ENCODE measurements around the gene SERTAD1.
A peak's percentile ranks its signal among the peaks of the same experiment; 100 is the strongest.

The SERTAD1 gene

DNA sequence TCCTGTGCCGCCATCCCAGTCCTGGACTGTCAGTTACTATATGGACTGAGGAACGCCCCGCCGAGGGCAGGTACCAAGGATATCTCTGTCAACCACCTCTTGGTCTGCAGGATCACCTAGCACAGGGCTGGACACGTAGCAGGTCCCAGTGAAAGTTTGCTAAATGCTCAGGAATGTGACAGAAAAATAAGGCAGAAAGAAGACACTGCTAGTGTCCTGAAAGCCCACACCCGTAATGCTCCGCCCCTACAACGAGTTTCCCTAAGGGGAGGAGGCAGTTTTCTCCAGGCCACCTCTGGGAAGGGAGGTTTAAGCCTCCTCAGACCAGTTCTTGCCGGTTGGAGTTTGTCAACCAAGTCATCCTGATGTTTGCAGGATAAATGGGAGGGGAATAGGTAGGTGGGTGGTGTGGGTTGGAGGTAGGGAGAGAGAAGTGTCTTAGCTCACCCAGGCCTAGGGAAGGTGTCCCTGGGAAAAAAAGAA lies 20.0 kb upstream of the SERTAD1 start:
- DNase-seq (ENCODE audit: low spot score): no peak
- H4K91ac ChIP-seq (ENCODE audit: low read depth, low read length, poor library complexity): no peak overlapping the region
- H3K4ac ChIP-seq (ENCODE audit: low read length): no peak overlapping the region
- H3K4me2 ChIP-seq (ENCODE audit: insufficient read depth, low read length, poor library complexity, severe bottlenecking): no peak overlapping the region
- peak overlapping the region; percentile 61 for H3K27ac ChIP-seq (replicated peaks; ENCODE audit: low read length)
- H2BK120ac ChIP-seq (ENCODE audit: low read depth, low read length): no peak overlapping the region
- WGBS, 2 donors (ENCODE audit: extremely low coverage in 2 of 2, insufficient read length in 2 of 2, insufficient replicate concordance in 1 of 2): no CpG with 5 or more reads among the region's 9 CpGs
- H3K18ac ChIP-seq (ENCODE audit: low read length): peak overlapping the region; percentile 2
- peak overlapping the region; percentile 29 for H3K23ac ChIP-seq (ENCODE audit: low read depth, low read length, poor library complexity)
- H2BK5ac ChIP-seq (ENCODE audit: low read length): peak overlapping the region; percentile 4
- H4K8ac ChIP-seq (ENCODE audit: low read depth, low read length): no peak overlapping the region
- peaks cover 15 to 37% of the 10 kb centered on the region in 2 donors for H3K4me1 ChIP-seq (ENCODE audit: control insufficient read depth in 2 of 2, insufficient read depth in 1 of 2, low read depth in 1 of 2, low read length in 2 of 2)
- H3K36me3 ChIP-seq (replicated peaks in 1 of 2; ENCODE audit: control insufficient read depth in 2 of 2, insufficient read depth in 2 of 2, low read length in 2 of 2): peaks cover 11 to 19% of the 10 kb centered on the region in 2 donors
- no peak overlapping the region for H3K14ac ChIP-seq (ENCODE audit: low read length)
- H3K27me3 ChIP-seq (ENCODE audit: control insufficient read depth in 3 of 3, insufficient read depth in 3 of 3, low read depth in 1 of 3, low read length in 3 of 3): no peaks in the 10 kb centered on the region
- no peak overlapping the region for H3K9ac ChIP-seq (ENCODE audit: low read depth, low read length, poor library complexity)
- no peak overlapping the region for H2BK15ac ChIP-seq (ENCODE audit: low read length)
- no peaks in the 10 kb centered on the region for H3K9me3 ChIP-seq (replicated peaks in 1 of 2; ENCODE audit: control insufficient read depth in 2 of 2, insufficient read depth in 1 of 2, low read depth in 1 of 2, low read length in 2 of 2)
- no peak overlapping the region for H3K4me3 ChIP-seq (ENCODE audit: low read length in 2 of 2)
- H2AFZ ChIP-seq (ENCODE audit: low read length): peak overlapping the region; percentile 17
- peak overlapping the region; percentile 3 for H2BK12ac ChIP-seq (ENCODE audit: low read length)
- H2AK5ac ChIP-seq (ENCODE audit: low read depth, low read length): no peak overlapping the region
- H3K79me1 ChIP-seq (ENCODE audit: low read depth, low read length): peaks cover 11% of the 10 kb centered on the region

DNA sequence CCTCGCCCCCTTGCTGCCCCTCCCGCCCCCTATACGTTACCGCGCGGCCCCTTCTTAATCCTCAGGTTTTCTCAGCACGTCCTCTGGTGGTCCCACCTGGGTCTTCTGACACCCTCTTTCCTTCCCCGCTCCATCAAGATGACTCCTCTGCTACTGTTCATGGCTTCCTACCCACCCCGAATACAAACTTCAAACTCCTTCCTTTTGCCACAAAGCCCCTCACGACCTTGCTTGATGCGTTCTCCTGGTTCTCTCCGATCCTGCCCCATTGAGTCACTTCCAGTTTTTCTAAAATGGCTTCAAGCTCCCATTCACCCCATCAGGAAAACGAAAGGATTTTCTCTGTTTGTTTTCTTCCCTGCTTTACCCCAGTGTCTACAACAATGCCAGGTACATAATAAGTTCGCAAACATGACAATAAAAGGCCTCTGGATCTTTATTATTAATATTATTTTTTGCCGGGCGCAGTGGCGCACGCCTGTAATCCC lies 19.1 kb upstream of the SERTAD1 start:
- peak overlapping the region; percentile 93 for H3K27ac ChIP-seq (replicated peaks; ENCODE audit: low read length)
- no peak overlapping the region for H4K8ac ChIP-seq (ENCODE audit: low read depth, low read length)
- no CpG with 5 or more reads among the region's 18 CpGs for WGBS, 2 donors (ENCODE audit: extremely low coverage in 2 of 2, insufficient read length in 2 of 2, insufficient replicate concordance in 1 of 2)

DNA sequence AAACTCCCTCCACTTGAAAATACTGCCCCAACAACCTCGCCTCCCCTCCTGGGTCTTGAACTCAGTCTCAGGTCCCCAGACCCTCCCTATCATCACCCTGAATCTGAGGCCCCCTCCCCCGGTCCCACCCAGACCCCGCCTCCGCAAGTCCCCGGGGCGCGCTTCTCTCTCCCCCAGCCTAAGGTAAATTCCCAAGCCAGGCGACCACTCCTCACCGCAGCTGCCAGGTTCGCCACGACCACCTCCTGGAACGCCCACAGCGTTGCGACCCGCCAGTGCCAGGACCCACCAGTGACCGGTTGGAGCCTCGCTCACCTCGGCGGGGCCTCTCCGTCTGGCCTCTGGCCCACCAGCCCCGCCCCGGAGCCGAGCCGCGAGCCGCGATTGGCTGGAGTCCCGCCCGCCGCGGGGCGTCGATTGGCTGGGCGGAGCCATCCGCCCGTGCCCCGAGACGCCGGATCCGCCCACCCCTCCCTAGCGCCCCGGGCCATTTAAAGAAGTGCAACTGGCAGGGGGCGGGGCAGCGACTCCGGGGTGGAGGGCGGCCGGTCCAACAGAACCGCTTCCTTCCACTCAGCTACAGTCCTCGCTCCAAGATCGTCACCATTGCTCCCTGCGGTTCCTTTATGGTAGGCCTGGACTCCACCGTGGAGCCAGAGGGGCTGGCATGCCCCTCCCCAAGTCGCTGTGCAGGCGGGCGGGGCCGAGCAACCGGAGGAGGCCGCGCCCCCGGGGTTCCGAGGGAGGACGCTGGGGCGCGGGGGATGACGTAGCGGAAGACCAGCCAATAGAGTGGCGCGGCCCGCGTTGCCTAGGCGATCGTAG lies 18.4 kb upstream of the SERTAD1 start, which contains the start of gene SERTAD3:
Gene SERTAD3, minus strand, starts transcription at position 336 of the 825 bp plus-strand sequence. CDS start 2,255 bp downstream, outside the sequence.
- no peak within 1 kb of the TSS for H2BK120ac ChIP-seq (ENCODE audit: low read depth, low read length)
- peak within 1 kb of the TSS; percentile 96 to 99 for H3K4me3 ChIP-seq (ENCODE audit: low read length in 2 of 2)
- H3K79me1 ChIP-seq (ENCODE audit: low read depth, low read length): peaks cover 11% of the 10 kb centered on the region
- H2BK5ac ChIP-seq (ENCODE audit: low read length): no peak within 1 kb of the TSS
- H3K18ac ChIP-seq (ENCODE audit: low read length): peak within 1 kb of the TSS; percentile 99
- no peak within 1 kb of the TSS for H2BK12ac ChIP-seq (ENCODE audit: low read length)
- H3K4me2 ChIP-seq (ENCODE audit: insufficient read depth, low read length, poor library complexity, severe bottlenecking): peak within 1 kb of the TSS; percentile 61
- no peaks in the 10 kb centered on the region for H3K27me3 ChIP-seq (ENCODE audit: control insufficient read depth in 3 of 3, insufficient read depth in 3 of 3, low read depth in 1 of 3, low read length in 3 of 3)
- H3K27ac ChIP-seq (replicated peaks; ENCODE audit: low read length): peak within 1 kb of the TSS; percentile 93
- peak within 1 kb of the TSS; percentile 97 for H3K23ac ChIP-seq (ENCODE audit: low read depth, low read length, poor library complexity)
- no peak within 1 kb of the TSS for H4K8ac ChIP-seq (ENCODE audit: low read depth, low read length)
- H3K9me3 ChIP-seq (replicated peaks in 1 of 2; ENCODE audit: control insufficient read depth in 2 of 2, insufficient read depth in 1 of 2, low read depth in 1 of 2, low read length in 2 of 2): no peaks in the 10 kb centered on the region
- H3K9ac ChIP-seq (ENCODE audit: low read depth, low read length, poor library complexity): peak within 1 kb of the TSS; percentile 91
- H3K4me1 ChIP-seq (ENCODE audit: control insufficient read depth in 2 of 2, insufficient read depth in 1 of 2, low read depth in 1 of 2, low read length in 2 of 2): peaks cover 15 to 37% of the 10 kb centered on the region in 2 donors
- H3K36me3 ChIP-seq (replicated peaks in 1 of 2; ENCODE audit: control insufficient read depth in 2 of 2, insufficient read depth in 2 of 2, low read length in 2 of 2): peaks cover 16 to 29% of the 10 kb centered on the region in 2 donors
- peak within 1 kb of the TSS; percentile 99 for H2AFZ ChIP-seq (ENCODE audit: low read length)
- H4K91ac ChIP-seq (ENCODE audit: low read depth, low read length, poor library complexity): no peak within 1 kb of the TSS
- no peak within 1 kb of the TSS for H3K14ac ChIP-seq (ENCODE audit: low read length)
- no CpG with 5 or more reads among the region's 72 CpGs for WGBS, 2 donors (ENCODE audit: extremely low coverage in 2 of 2, insufficient read length in 2 of 2, insufficient replicate concordance in 1 of 2)
- peak within 1 kb of the TSS; percentile 5 for H2AK5ac ChIP-seq (ENCODE audit: low read depth, low read length)
- no peak within 1 kb of the TSS for H2BK15ac ChIP-seq (ENCODE audit: low read length)
- DNase-seq (ENCODE audit: low spot score): peak; percentile 97
- H3K4ac ChIP-seq (ENCODE audit: low read length): no peak within 1 kb of the TSS

More for the DNA sequence above, 19.1 kb upstream of the SERTAD1 start:
- Histone ChIP-seq H2AK5ac (ENCODE audit: low read depth, low read length) (no peak overlapping the region), H2AFZ (ENCODE audit: low read length) (peak overlapping the region; percentile 99), H3K27me3 (ENCODE audit: control insufficient read depth in 3 of 3, insufficient read depth in 3 of 3, low read depth in 1 of 3, low read length in 3 of 3) (no peaks in the 10 kb centered on the region), H3K4ac (ENCODE audit: low read length) (no peak overlapping the region), H3K4me1 (ENCODE audit: control insufficient read depth in 2 of 2, insufficient read depth in 1 of 2, low read depth in 1 of 2, low read length in 2 of 2) (peaks cover 15 to 37% of the 10 kb centered on the region in 2 donors), H3K79me1 (ENCODE audit: low read depth, low read length) (peaks cover 11% of the 10 kb centered on the region), H3K18ac (ENCODE audit: low read length) (peak overlapping the region; percentile 46), H3K36me3 (replicated peaks in 1 of 2; ENCODE audit: control insufficient read depth in 2 of 2, insufficient read depth in 2 of 2, low read length in 2 of 2) (peaks cover 16 to 28% of the 10 kb centered on the region in 2 donors), H4K91ac (ENCODE audit: low read depth, low read length, poor library complexity) (no peak overlapping the region), H3K23ac (ENCODE audit: low read depth, low read length, poor library complexity) (no peak overlapping the region), H3K9ac (ENCODE audit: low read depth, low read length, poor library complexity) (no peak overlapping the region), H2BK15ac (ENCODE audit: low read length) (no peak overlapping the region), H3K9me3 (replicated peaks in 1 of 2; ENCODE audit: control insufficient read depth in 2 of 2, insufficient read depth in 1 of 2, low read depth in 1 of 2, low read length in 2 of 2) (no peaks in the 10 kb centered on the region), H2BK120ac (ENCODE audit: low read depth, low read length) (no peak overlapping the region), H3K4me2 (ENCODE audit: insufficient read depth, low read length, poor library complexity, severe bottlenecking) (peak overlapping the region; percentile 56), H3K4me3 (ENCODE audit: low read length in 2 of 2) (peak overlapping the region; percentile 49 to 99), H3K14ac (ENCODE audit: low read length) (no peak overlapping the region), H2BK5ac (ENCODE audit: low read length) (no peak overlapping the region), H2BK12ac (ENCODE audit: low read length) (no peak overlapping the region)
- no peak for DNase-seq (ENCODE audit: low spot score)

Measured in neuronal stem cell (in vitro differentiated cells).